GM18858 (cell line): ENCODE measurements around the gene ADGRG7.

Source experiments
- ATAC-seq: cut with Tn5 transposase; IDR thresholded peaks from one replicate; pipeline ENCODE4 v1.9.1; 2021; ENCODE audit not compliant: unreplicated experiment

Gene ADGRG7

GRCh38 chr3:100732435-100732834, 123.0 kb downstream of the ADGRG7 start:
- ATAC-seq = no peak

- no peak for ATAC-seq
Measured at GRCh38 chr3:100737334-100737733, 127.9 kb downstream of the ADGRG7 start.

GRCh38 chr3:100740207-100740606, 130.8 kb downstream of the ADGRG7 start:
- no peak for ATAC-seq

- no peak for ATAC-seq
Measured at GRCh38 chr3:100743535-100743934, 134.1 kb downstream of the ADGRG7 start.

GRCh38 chr3:100744671-100745070, 135.3 kb downstream of the ADGRG7 start:
- ATAC-seq = no peak
